SK-N-SH treated with all-trans-retinoic acid at 6 μM for 48 hours (cell line): Measurements from ENCODE around the gene TTC39C.

ENCODE experiments used
- ARNTL ChIP-seq: fragments of 450-650 bp; formaldehyde crosslinking; IDR thresholded peaks from 2 replicates; pipeline ENCODE4 v1.5.0; 2020; ENCODE audit warnings: low read depth, mild to moderate bottlenecking, moderate library complexity, borderline replicate concordance
- CREB5 ChIP-seq: fragments of 250-450 bp; sonication (Bioruptor Pico); IDR thresholded peaks from 2 replicates; pipeline ENCODE4 v1.5.1; 2020; ENCODE audit warnings: low read depth, mild to moderate bottlenecking, moderate library complexity
- ESRRG ChIP-seq: fragments of 250-450 bp; sonication (Bioruptor Pico); IDR thresholded peaks from 2 replicates; pipeline ENCODE4 v1.6.1; 2021; ENCODE audit warnings: mild to moderate bottlenecking
- ISL1 ChIP-seq: fragments of 250-450 bp; sonication (Bioruptor Pico); IDR thresholded peaks from 2 replicates; pipeline ENCODE4 v2.1.2; 2022; ENCODE audit warnings: mild to moderate bottlenecking, moderate library complexity
- OSR1 ChIP-seq: fragments of 250-450 bp; sonication (Bioruptor Pico); IDR thresholded peaks from 2 replicates; pipeline ENCODE4 v1.8.0; 2022; ENCODE audit warnings: moderate library complexity, mild to moderate bottlenecking, inconsistent platforms
- PATZ1 ChIP-seq: fragments of 250-450 bp; sonication (Bioruptor Pico); IDR thresholded peaks from 2 replicates; pipeline ENCODE4 v1.8.0; 2020; ENCODE audit warnings: mild to moderate bottlenecking, moderate library complexity, borderline replicate concordance
- POU6F1 ChIP-seq: fragments of 250-450 bp; sonication (Bioruptor Pico); IDR thresholded peaks from 2 replicates; pipeline ENCODE4 v1.8.0; 2021; ENCODE audit warnings: low read depth, mild to moderate bottlenecking, moderate library complexity, borderline replicate concordance
- TCF4 ChIP-seq: fragments of 250-450 bp; sonication (Bioruptor Pico); IDR thresholded peaks from 2 replicates; pipeline ENCODE4 v1.8.0; 2021; ENCODE audit warnings: mild to moderate bottlenecking, moderate library complexity, borderline replicate concordance
- TSHZ2 ChIP-seq: fragments of 250-450 bp; sonication (Bioruptor Pico); IDR thresholded peaks from 2 replicates; pipeline ENCODE4 v1.5.0; 2020; ENCODE audit warnings: mild to moderate bottlenecking, moderate library complexity
- ZFP3 ChIP-seq: fragments of 250-450 bp; sonication (Bioruptor Pico); IDR thresholded peaks from 2 replicates; pipeline ENCODE4 v1.5.0; 2020; ENCODE audit warnings: mild to moderate bottlenecking, moderate library complexity
- ZFP30 ChIP-seq: fragments of 450-650 bp; formaldehyde crosslinking; IDR thresholded peaks from 2 replicates; pipeline ENCODE4 v1.5.0; 2022; ENCODE audit warnings: mild to moderate bottlenecking, moderate library complexity
- ZNF565 ChIP-seq: fragments of 450-650 bp; formaldehyde crosslinking; conservative IDR thresholded peaks from 2 replicates; pipeline ENCODE4 v1.5.0; 2020; ENCODE audit warnings: low read depth, mild to moderate bottlenecking, moderate library complexity
- ZNF70 ChIP-seq: fragments of 450-650 bp; formaldehyde crosslinking; IDR thresholded peaks from 2 replicates; pipeline ENCODE4 v1.5.0; 2020; ENCODE audit warnings: mild to moderate bottlenecking, moderate library complexity
- ZNF8 ChIP-seq: fragments of 450-650 bp; formaldehyde crosslinking; IDR thresholded peaks from 2 replicates; pipeline ENCODE4 v1.5.0; 2020; ENCODE audit warnings: mild to moderate bottlenecking, moderate library complexity

GRCh38 chr18:24014986-24015638, 558 bp downstream of the TTC39C start:
- TF ChIP-seq CREB5 (CRISPR knock-in tag) (no peak), ISL1 (CRISPR knock-in tag) (no peak), PATZ1 (CRISPR knock-in tag) (no peak), OSR1 (CRISPR knock-in tag) (no peak), ARNTL (CRISPR knock-in tag) (no peak), ZNF8 (CRISPR knock-in tag) (no peak), TSHZ2 (CRISPR knock-in tag) (no peak), ZFP3 (no peak), ZFP30 (CRISPR knock-in tag) (no peak), ESRRG (no peak), POU6F1 (CRISPR knock-in tag) (no peak), TCF4 (CRISPR knock-in tag) (no peak), ZNF70 (CRISPR knock-in tag) (no peak), ZNF565 (CRISPR knock-in tag) (no peak)
